Uterus (tissue), 4 donors: Measurements from ENCODE around the gene VPS54. TPM values are rescaled to one million over a fixed set of nuclear protein-coding genes. Genes with fewer than 3 reads are reported as not detected.

ENCODE experiments used
- DNase-seq, 2 donors: peaks; one replicate each; pipeline ENCODE4 v3.0.0-alpha.2; 2019 to 2020
- H3K27ac ChIP-seq, 2 donors: fragments of 200-600 bp; sonication (generic); 1 replicate in 1 of 2; 2 replicates in 1 of 2; pipeline ENCODE4 v1.5.1; 2016 to 2018
- H3K27me3 ChIP-seq, 2 donors: fragments of 200-600 bp; sonication (generic); one replicate each; pipeline ENCODE4 v1.5.1; 2018 to 2019; ENCODE audit warnings: control low read depth in 1 of 2
- H3K36me3 ChIP-seq, 2 donors: fragments of 200-600 bp; sonication (generic); one replicate each; pipeline ENCODE4 v1.5.1; 2019; ENCODE audit warnings: control low read depth in 1 of 2
- H3K4me1 ChIP-seq, 2 donors: fragments of 200-600 bp; sonication (generic); one replicate each; pipeline ENCODE4 v1.5.1; 2018 to 2019; ENCODE audit warnings: control low read depth in 1 of 2
- H3K4me3 ChIP-seq, 2 donors: fragments of 200-600 bp; sonication (generic); 1 replicate in 1 of 2; 2 replicates in 1 of 2; pipeline ENCODE4 v1.5.1; 2018 to 2019; ENCODE audit warnings: mild to moderate bottlenecking in 1 of 2
- H3K9me3 ChIP-seq, 2 donors: fragments of 200-600 bp; sonication (generic); one replicate each; pipeline ENCODE4 v1.5.1; 2019; ENCODE audit warnings: control low read depth in 1 of 2
- POLR2A ChIP-seq, 2 donors: fragments of 450-650 bp; IDR thresholded peaks; one replicate each; pipeline ENCODE4 v1.6.1; 2016; ENCODE audit warnings: antibody characterized with exemption in 2 of 2, mild to moderate bottlenecking in 1 of 2, moderate library complexity in 1 of 2
- intact Hi-C: fragments of 100-400 bp; cut with DNase I; formaldehyde crosslinking; loops from one replicate; pipeline ENCODE4 v1.15.1; 2023; ENCODE audit warnings: low total_unique reads
- total RNA-seq, 4 donors: library from RNA; depleted of rRNA in 3 of 4; stranded (reverse); fragments of >200 nt in 3 of 4; gene quantifications; one replicate each; pipeline versions ENCODE4 v1.1.0 to v1.2.4, GENCODE V29; 2014 to 2023
- TF ChIP-seq, protein P1 (sequence below), 4 experiments: fragments of 200-600 bp in 2 of 4; fragments of 450-650 bp in 2 of 4; sonication (generic) in 2 of 4; IDR thresholded peaks; one replicate each; pipeline ENCODE4 v1.5.1; 2016 to 2019; ENCODE audit warnings: antibody characterized with exemption in 4 of 4, mild to moderate bottlenecking in 2 of 4, moderate library complexity in 1 of 4
- donor health status: DM: yes; HTN: yes; CAD: no.

The VPS54 gene
- total RNA-seq, 4 donors from 2014 or later: 32.1 to 55.2 (median 39.8) TPM

DNA sequence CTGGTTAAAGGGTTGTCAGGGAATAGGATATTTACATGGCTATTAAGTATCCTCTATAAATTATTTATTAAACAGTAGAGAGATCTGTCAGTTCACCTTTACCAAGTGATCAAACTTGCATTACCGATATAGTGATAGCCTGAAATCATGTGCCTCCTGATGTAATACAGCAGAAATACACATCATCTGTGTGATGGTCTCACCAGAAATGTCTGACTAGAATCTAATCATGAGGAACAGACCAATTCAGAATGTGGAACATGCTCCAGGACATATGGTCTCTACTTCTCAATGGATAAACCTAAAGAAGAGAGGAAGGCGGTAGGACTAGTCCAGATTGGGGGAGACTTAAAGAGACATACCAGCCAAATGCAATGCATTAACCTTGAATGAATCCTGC, 6.2 kb downstream of the VPS54 start:
- no peaks in the 10 kb centered on the region for H3K9me3 ChIP-seq
- H3K27ac ChIP-seq: no peak overlapping the region
- H3K4me1 ChIP-seq: no peaks in the 10 kb centered on the region
- no peak overlapping the region for H3K4me3 ChIP-seq
- intact Hi-C loops: no loop called here
- TF ChIP-seq POLR2A (IDR thresholded peaks at IDR 0.05): no peak
- TF ChIP-seq, protein P1, sequence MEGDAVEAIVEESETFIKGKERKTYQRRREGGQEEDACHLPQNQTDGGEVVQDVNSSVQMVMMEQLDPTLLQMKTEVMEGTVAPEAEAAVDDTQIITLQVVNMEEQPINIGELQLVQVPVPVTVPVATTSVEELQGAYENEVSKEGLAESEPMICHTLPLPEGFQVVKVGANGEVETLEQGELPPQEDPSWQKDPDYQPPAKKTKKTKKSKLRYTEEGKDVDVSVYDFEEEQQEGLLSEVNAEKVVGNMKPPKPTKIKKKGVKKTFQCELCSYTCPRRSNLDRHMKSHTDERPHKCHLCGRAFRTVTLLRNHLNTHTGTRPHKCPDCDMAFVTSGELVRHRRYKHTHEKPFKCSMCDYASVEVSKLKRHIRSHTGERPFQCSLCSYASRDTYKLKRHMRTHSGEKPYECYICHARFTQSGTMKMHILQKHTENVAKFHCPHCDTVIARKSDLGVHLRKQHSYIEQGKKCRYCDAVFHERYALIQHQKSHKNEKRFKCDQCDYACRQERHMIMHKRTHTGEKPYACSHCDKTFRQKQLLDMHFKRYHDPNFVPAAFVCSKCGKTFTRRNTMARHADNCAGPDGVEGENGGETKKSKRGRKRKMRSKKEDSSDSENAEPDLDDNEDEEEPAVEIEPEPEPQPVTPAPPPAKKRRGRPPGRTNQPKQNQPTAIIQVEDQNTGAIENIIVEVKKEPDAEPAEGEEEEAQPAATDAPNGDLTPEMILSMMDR (IDR thresholded peaks at IDR 0.05): no peak
- no peak for DNase-seq
- H3K27me3 ChIP-seq: no peaks in the 10 kb centered on the region
- no peaks in the 10 kb centered on the region for H3K36me3 ChIP-seq

DNA sequence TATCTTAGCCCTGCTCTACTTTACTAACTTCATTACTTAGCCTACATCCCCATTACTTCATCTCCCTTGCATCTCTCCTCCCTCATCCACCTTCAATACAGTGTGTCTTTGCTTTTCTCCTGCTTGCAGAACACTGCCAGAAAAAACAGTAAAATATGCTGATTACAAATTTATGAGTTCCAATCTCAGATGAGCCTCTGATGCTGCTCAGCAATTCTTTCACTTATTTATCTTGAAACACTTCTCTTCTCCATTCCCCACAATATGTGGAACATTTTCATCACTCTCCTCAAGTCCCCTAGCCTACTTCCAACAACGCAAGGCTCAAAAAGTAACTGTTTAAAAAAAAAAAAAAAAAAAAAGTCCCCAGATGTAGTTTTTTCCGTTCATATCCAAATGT, 7.1 kb downstream of the VPS54 start:
- H3K27ac ChIP-seq: no peak overlapping the region
- H3K4me3 ChIP-seq: no peak overlapping the region
- no peaks in the 10 kb centered on the region for H3K4me1 ChIP-seq
- H3K36me3 ChIP-seq: no peaks in the 10 kb centered on the region
- H3K27me3 ChIP-seq: no peaks in the 10 kb centered on the region
- TF ChIP-seq, protein P1 (IDR thresholded peaks at IDR 0.05): no peak
- TF ChIP-seq POLR2A (IDR thresholded peaks at IDR 0.05): no peak
- DNase-seq: no peak
- intact Hi-C loops: no loop called here
- no peaks in the 10 kb centered on the region for H3K9me3 ChIP-seq

DNA sequence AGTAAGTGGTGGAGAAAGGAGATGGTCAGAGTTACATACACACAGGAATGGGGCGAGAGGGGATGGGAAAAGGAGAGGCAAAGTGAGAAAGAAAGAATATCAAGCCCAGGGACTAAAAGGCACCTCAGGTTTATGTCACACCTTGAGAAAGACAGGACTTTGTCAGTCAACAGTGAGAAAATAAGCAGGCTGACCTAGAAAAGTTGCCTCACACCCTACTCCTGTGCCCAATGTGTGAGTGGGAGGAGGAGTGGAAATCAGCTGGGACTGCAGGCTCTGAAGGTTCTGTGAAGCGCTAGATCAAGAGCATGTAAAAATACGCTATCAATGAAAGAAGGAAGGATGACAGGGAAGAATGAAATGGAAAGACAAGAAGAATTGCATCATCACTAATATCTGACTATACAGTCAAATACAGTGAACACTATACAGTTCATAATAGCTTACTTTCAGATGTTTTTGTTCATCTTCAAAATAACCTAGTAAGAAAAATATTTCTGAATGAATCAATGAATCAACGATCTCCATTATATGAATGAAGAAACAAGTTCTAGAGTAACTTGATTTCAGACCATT, 10.7 kb downstream of the VPS54 start:
- Histone ChIP-seq H3K27ac (no peak overlapping the region), H3K27me3 (no peaks in the 10 kb centered on the region), H3K36me3 (no peaks in the 10 kb centered on the region), H3K9me3 (no peaks in the 10 kb centered on the region), H3K4me3 (no peak overlapping the region), H3K4me1 (no peaks in the 10 kb centered on the region)
- TF ChIP-seq POLR2A (IDR thresholded peaks at IDR 0.05): no peak
- TF ChIP-seq, protein P1 (IDR thresholded peaks at IDR 0.05): no peak
- no peak for DNase-seq
- intact Hi-C loops: no loop called here

DNA sequence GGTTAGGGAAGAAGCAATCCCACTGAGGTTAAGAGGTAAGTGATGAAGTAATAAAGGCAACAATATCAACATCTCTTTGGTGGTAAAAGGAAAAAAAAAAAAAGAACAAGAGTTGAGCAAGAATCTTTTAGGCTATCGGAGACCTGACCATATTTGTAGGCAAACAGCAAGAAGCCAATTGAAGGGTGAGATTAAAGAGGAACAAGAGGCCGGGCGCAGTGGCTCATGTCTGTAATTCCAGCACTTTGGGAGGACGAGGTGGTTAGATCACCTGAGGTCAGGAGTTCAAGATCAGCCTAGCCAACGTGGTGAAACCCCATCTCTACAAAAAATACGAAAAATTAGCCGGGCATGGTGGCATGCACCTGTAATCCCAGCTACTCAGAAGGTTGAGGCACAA, 11.3 kb downstream of the VPS54 start:
- no peak for TF ChIP-seq POLR2A (IDR thresholded peaks at IDR 0.05)
- TF ChIP-seq, protein P1 (IDR thresholded peaks at IDR 0.05): no peak
- DNase-seq: no peak
- Histone ChIP-seq H3K4me3 (no peak overlapping the region), H3K9me3 (no peaks in the 10 kb centered on the region), H3K27ac (no peak overlapping the region), H3K36me3 (no peaks in the 10 kb centered on the region), H3K27me3 (no peaks in the 10 kb centered on the region), H3K4me1 (no peaks in the 10 kb centered on the region)
- intact Hi-C loops: no loop called here

DNA sequence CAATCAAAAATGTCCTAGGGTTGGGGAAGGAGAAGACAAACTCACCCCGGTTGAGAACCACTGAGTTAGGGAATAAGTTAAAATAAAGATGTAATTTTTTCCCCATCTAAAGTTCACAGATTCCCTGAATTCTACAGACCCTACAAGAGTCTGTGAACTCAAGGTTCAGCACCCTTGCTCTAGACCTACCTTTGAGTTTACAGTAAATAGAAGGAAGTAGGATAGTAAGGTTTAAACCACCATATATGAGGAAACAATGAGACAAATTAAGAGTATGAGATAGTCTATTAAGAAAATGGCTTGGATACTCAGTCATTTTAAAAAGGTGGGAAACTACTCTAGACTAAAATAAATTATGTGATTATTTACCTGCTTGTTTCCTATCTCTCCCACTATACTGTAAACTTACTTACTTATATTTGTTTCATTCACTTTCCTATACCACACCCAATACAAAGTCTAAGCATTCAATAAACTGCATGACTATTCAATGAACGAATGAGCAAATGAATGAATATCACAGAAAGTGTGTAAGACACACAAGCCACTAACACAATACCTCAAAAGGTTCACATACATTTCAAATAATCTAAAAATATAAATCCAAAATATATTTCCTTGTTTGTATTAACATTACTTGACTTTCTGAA, 13.4 kb downstream of the VPS54 start:
- H3K36me3 ChIP-seq: no peaks in the 10 kb centered on the region
- intact Hi-C loops: no loop called here

More for the DNA sequence above, 13.4 kb downstream of the VPS54 start:
- no peak overlapping the region for H3K27ac ChIP-seq
- TF ChIP-seq, protein P1 (IDR thresholded peaks at IDR 0.05): no peak
- TF ChIP-seq POLR2A (IDR thresholded peaks at IDR 0.05): no peak
- H3K4me3 ChIP-seq: no peak overlapping the region
- DNase-seq: no peak
- no peaks in the 10 kb centered on the region for H3K9me3 ChIP-seq
- H3K4me1 ChIP-seq: peaks cover 0 to 5% of the 10 kb centered on the region in 2 donors
- H3K27me3 ChIP-seq: no peaks in the 10 kb centered on the region
